ENCODE measurements around the gene ZNF574. TPM values are rescaled to one million over a fixed set of nuclear protein-coding genes. Genes with fewer than 3 reads are reported as not detected.

Gene ZNF574
- total and polyA plus RNA-seq, 2 donors (not counting 3 experiments of a cell fraction or from before 2014, with no cell fraction given), result 13.6 to 15.3 TPM

DNA sequence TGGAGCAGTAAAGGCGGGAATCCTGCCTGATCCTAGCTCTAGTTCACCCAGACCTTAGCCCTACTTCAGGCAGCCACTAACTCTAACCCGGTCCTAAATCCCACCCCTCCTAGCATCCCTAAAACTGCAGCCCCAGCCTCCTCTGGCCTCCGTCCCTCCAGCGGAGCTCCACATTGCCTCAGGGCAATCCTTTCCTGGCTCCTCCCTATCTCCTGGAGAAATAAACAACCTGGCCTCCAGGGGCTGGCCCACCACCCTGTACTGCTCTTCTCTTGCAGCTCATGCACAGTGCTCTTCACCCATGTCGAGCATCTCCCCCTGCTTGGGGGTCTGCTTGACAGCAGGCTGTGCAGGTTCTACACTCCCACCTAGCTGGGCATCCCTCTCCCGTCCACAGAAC, 49.6 kb downstream of the ZNF574 start:
- no peaks in the 10 kb centered on the region for H3K79me2 ChIP-seq (ENCODE audit: control insufficient read depth, insufficient read depth, low read length)
- DNase-seq (ENCODE audit: low read depth, low spot score) (no peak), FAIRE-seq (no peak)
- H3K9ac ChIP-seq (replicated peaks; ENCODE audit: extremely low read depth, insufficient read depth, low read length), result no peak overlapping the region
- BruUV-seq (replicated peaks), result no TSS peak
- H3K9me1 ChIP-seq (replicated peaks; ENCODE audit: control insufficient read depth, extremely low read depth, insufficient read depth, low read length), result no peaks in the 10 kb centered on the region
- H3K27me3 ChIP-seq (ENCODE audit: control insufficient read depth in 2 of 2, insufficient read depth in 2 of 2, low read length in 2 of 2), result no peaks in the 10 kb centered on the region
- no peak overlapping the region for H3K4me3 ChIP-seq (replicated peaks in 1 of 3; ENCODE audit: insufficient read depth in 1 of 3, low read depth in 1 of 3, low read length in 3 of 3)
- ChIA-PET POLR2A (interaction anchor here (0.6 kb wide), 1 partner anchor 22 kb away, joined by 7 read pairs; no protein-coding TSS in a partner anchor), CTCF (interaction anchor here (0.7 to 3.6 kb wide), 7 partner anchors 10 to 44 kb away, joined by 3 to 31 read pairs (median 4); no protein-coding TSS in a partner anchor)
- dilution Hi-C loops (cut with MboI; ENCODE audit: extremely low pct_ligation_motif_present, low sequenced_read_pairs), result no loop called here
- no peak overlapping the region for H3K4me2 ChIP-seq (ENCODE audit: insufficient read depth, low read length)
- no peaks in the 10 kb centered on the region for H4K20me1 ChIP-seq (replicated peaks; ENCODE audit: control insufficient read depth, extremely low read depth, insufficient read depth, low read length)
- TF ChIP-seq POLR2A (IDR thresholded peaks at IDR 0.05; ENCODE audit: low read depth, low read length), result no peak
- no peak for TF ChIP-seq POLR2AphosphoS5 (IDR thresholded peaks at IDR 0.05; ENCODE audit: insufficient read depth, low read depth, low read length)
- TF ChIP-seq EZH2 (IDR thresholded peaks at IDR 0.05; ENCODE audit: borderline replicate concordance, low read depth, low read length, severe bottlenecking), result no peak
- TF ChIP-seq JUN (IDR thresholded peaks at IDR 0.05; ENCODE audit: borderline replicate concordance, insufficient read depth, insufficient read length, low read depth), result no peak
- TF ChIP-seq, protein P1, sequence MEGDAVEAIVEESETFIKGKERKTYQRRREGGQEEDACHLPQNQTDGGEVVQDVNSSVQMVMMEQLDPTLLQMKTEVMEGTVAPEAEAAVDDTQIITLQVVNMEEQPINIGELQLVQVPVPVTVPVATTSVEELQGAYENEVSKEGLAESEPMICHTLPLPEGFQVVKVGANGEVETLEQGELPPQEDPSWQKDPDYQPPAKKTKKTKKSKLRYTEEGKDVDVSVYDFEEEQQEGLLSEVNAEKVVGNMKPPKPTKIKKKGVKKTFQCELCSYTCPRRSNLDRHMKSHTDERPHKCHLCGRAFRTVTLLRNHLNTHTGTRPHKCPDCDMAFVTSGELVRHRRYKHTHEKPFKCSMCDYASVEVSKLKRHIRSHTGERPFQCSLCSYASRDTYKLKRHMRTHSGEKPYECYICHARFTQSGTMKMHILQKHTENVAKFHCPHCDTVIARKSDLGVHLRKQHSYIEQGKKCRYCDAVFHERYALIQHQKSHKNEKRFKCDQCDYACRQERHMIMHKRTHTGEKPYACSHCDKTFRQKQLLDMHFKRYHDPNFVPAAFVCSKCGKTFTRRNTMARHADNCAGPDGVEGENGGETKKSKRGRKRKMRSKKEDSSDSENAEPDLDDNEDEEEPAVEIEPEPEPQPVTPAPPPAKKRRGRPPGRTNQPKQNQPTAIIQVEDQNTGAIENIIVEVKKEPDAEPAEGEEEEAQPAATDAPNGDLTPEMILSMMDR (IDR thresholded peaks at IDR 0.05; ENCODE audit: extremely low read depth in 1 of 2, insufficient read depth in 1 of 2, low read depth in 1 of 2, low read length in 2 of 2), result no peak
- TF ChIP-seq MYC (IDR thresholded peaks at IDR 0.05; ENCODE audit: low read depth, low read length), result no peak
- no peak for TF ChIP-seq GATA2 (IDR thresholded peaks at IDR 0.05; ENCODE audit: insufficient read depth, insufficient read length, low read depth, low read length)
- TF ChIP-seq, protein P2, sequence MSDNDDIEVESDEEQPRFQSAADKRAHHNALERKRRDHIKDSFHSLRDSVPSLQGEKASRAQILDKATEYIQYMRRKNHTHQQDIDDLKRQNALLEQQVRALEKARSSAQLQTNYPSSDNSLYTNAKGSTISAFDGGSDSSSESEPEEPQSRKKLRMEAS (IDR thresholded peaks at IDR 0.05; ENCODE audit: insufficient read depth, insufficient read length), result no peak
- no peak for TF ChIP-seq FOS (IDR thresholded peaks at IDR 0.05; ENCODE audit: borderline replicate concordance, insufficient read depth, low read length)
- intact Hi-C loops (cut with micrococcal nuclease), result no loop called here
- H3K4me1 ChIP-seq (ENCODE audit: control insufficient read depth, extremely low read depth, insufficient read depth, low read length), result peaks cover 21% of the 10 kb centered on the region
- no peak overlapping the region for H2AFZ ChIP-seq (ENCODE audit: low read depth, low read length)
- no peak overlapping the region for H3K27ac ChIP-seq (ENCODE audit: insufficient read depth, low read depth, low read length)
- H3K9me3 ChIP-seq (replicated peaks; ENCODE audit: control insufficient read depth, insufficient read depth, low read length), result no peaks in the 10 kb centered on the region
- H3K36me3 ChIP-seq (ENCODE audit: control insufficient read depth in 2 of 2, extremely low read depth in 1 of 2, insufficient read depth in 2 of 2, low read length in 2 of 2), result no peaks in the 10 kb centered on the region

Data from endothelial cell of umbilical vein (primary cell).